ENCODE measurements around the gene MYH14.
"Not testable (repeated sequence)": the region's sequence is repeated elsewhere in the genome, so short reads cannot be mapped to it uniquely, and the experiment has no call there.

Gene MYH14

DNA sequence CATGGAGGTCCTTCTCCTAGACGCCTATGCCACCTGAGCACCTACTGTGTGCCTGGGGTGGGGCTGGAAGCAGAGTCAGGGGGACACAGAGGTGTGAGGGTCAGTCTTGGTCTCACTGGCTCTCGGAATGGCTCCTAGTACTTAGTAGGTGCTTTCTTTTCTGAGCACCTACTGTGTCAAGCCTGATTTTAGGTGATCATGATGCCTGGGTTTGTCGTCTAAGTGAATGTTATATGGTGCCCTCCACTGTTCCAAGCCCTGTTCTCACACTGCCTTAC lies 20.0 kb downstream of the MYH14 start:
- Histone ChIP-seq H3F3A (ENCODE audit: insufficient read depth) (no peaks in the 10 kb centered on the region), H3K9ac (ENCODE audit: low read length) (no peak overlapping the region), H3K36me3 (ENCODE audit: low read length) (no peaks in the 10 kb centered on the region), H4K20me1 (ENCODE audit: low read depth, low read length) (no peaks in the 10 kb centered on the region), H3K79me2 (ENCODE audit: insufficient read depth, low read length) (no peaks in the 10 kb centered on the region), H2AFZ (ENCODE audit: low read depth, low read length, severe bottlenecking) (no peak overlapping the region), H3K4me3 (ENCODE audit: insufficient read depth, low read length, poor library complexity, severe bottlenecking) (no peak overlapping the region), H3K9me2 (replicated peaks; ENCODE audit: insufficient read depth, low read length) (no peaks in the 10 kb centered on the region), H3K4me2 (ENCODE audit: low read depth, low read length, poor library complexity, severe bottlenecking) (no peak overlapping the region), H3K27ac (ENCODE audit: low read depth, low read length) (no peak overlapping the region), H3K27me3 (ENCODE audit: low read length) (no peaks in the 10 kb centered on the region), H3K9me3 (ENCODE audit: insufficient read depth, low read length) (no peaks in the 10 kb centered on the region)
- TF ChIP-seq, protein P1, sequence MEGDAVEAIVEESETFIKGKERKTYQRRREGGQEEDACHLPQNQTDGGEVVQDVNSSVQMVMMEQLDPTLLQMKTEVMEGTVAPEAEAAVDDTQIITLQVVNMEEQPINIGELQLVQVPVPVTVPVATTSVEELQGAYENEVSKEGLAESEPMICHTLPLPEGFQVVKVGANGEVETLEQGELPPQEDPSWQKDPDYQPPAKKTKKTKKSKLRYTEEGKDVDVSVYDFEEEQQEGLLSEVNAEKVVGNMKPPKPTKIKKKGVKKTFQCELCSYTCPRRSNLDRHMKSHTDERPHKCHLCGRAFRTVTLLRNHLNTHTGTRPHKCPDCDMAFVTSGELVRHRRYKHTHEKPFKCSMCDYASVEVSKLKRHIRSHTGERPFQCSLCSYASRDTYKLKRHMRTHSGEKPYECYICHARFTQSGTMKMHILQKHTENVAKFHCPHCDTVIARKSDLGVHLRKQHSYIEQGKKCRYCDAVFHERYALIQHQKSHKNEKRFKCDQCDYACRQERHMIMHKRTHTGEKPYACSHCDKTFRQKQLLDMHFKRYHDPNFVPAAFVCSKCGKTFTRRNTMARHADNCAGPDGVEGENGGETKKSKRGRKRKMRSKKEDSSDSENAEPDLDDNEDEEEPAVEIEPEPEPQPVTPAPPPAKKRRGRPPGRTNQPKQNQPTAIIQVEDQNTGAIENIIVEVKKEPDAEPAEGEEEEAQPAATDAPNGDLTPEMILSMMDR (IDR thresholded peaks at IDR 0.05; ENCODE audit: insufficient read depth, low read length, poor library complexity, severe bottlenecking): no peak
- TF ChIP-seq EZH2phosphoT487 (conservative IDR thresholded peaks at IDR 0.05; ENCODE audit: low read length): no peak

DNA sequence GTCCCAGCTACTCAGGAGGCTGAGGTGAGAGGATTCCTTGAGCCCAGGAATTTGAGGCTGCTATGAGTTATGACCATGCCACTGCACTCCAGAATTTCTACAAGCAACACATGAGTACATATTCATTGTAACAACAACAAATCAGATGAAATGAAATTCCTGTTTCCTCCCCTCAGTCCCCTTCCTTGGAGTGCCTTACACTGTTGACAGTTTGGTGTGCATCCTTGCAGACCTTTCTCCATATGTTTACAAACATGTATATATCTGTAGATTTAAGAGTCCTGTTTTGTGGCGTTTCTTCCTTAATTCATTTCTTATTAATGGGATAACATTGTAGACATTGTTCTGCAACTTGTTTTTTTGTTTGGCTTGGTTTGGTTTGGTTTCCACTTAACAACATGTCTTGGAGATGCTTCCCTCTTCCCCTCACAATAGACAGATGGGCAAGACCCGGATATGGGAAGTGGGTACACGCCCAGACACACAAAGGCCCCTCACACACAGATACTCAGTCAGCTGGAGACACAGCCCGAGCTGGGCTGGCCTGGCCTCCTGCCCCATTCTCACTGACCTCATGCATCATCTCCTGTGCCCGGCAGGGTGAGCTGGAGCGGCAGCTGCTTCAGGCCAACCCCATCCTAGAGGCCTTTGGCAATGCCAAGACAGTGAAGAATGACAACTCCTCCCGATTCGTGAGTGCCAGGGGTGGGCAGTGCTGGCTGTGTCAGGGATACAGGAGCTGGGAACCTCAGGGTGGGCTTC lies 21.7 kb downstream of the MYH14 start:
- H3K79me2 ChIP-seq (ENCODE audit: insufficient read depth, low read length): no peaks in the 10 kb centered on the region
- no peak for TF ChIP-seq EZH2phosphoT487 (conservative IDR thresholded peaks at IDR 0.05; ENCODE audit: low read length)
- TF ChIP-seq, protein P1 (IDR thresholded peaks at IDR 0.05; ENCODE audit: insufficient read depth, low read length, poor library complexity, severe bottlenecking): no peak
- H3K27me3 ChIP-seq (ENCODE audit: low read length): no peaks in the 10 kb centered on the region
- no peaks in the 10 kb centered on the region for H3K9me3 ChIP-seq (ENCODE audit: insufficient read depth, low read length)
- no peaks in the 10 kb centered on the region for H3F3A ChIP-seq (ENCODE audit: insufficient read depth)
- no peaks in the 10 kb centered on the region for H3K9me2 ChIP-seq (replicated peaks; ENCODE audit: insufficient read depth, low read length)
- H3K4me2 ChIP-seq (ENCODE audit: low read depth, low read length, poor library complexity, severe bottlenecking): no peak overlapping the region
- H3K4me3 ChIP-seq (ENCODE audit: insufficient read depth, low read length, poor library complexity, severe bottlenecking): no peak overlapping the region
- no peak overlapping the region for H3K9ac ChIP-seq (ENCODE audit: low read length)
- no peak overlapping the region for H2AFZ ChIP-seq (ENCODE audit: low read depth, low read length, severe bottlenecking)
- H3K27ac ChIP-seq (ENCODE audit: low read depth, low read length): no peak overlapping the region
- H3K36me3 ChIP-seq (ENCODE audit: low read length): no peaks in the 10 kb centered on the region
- no peaks in the 10 kb centered on the region for H4K20me1 ChIP-seq (ENCODE audit: low read depth, low read length)

DNA sequence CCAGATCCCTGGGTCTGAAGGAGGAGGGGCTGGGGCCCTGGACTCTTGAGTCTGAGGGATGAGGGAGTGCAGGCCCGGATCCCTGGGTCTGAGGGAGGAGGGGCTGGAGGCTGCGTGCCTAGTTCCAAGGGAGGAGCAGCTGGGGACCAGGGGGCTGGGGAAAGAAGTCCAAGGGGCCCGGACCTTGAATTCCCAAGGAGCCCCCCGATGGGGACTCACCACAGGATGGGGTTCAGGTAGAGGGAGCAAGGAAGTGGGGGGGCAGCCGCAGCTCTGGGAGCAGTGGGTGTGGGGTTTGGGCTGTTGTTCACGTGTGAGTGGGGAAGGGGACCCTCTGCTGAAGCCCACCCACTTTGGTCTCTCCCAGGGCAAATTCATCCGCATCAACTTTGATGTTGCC lies 23.1 kb downstream of the MYH14 start:
- Histone ChIP-seq H2AFZ (ENCODE audit: low read depth, low read length, severe bottlenecking) (no peak overlapping the region), H3K79me2 (ENCODE audit: insufficient read depth, low read length) (no peaks in the 10 kb centered on the region), H3F3A (ENCODE audit: insufficient read depth) (no peaks in the 10 kb centered on the region), H3K9ac (ENCODE audit: low read length) (no peak overlapping the region), H3K4me2 (ENCODE audit: low read depth, low read length, poor library complexity, severe bottlenecking) (no peak overlapping the region), H3K4me3 (ENCODE audit: insufficient read depth, low read length, poor library complexity, severe bottlenecking) (no peak overlapping the region), H4K20me1 (ENCODE audit: low read depth, low read length) (no peaks in the 10 kb centered on the region), H3K9me3 (ENCODE audit: insufficient read depth, low read length) (no peaks in the 10 kb centered on the region), H3K27ac (ENCODE audit: low read depth, low read length) (no peak overlapping the region), H3K9me2 (replicated peaks; ENCODE audit: insufficient read depth, low read length) (no peaks in the 10 kb centered on the region), H3K27me3 (ENCODE audit: low read length) (no peaks in the 10 kb centered on the region), H3K36me3 (ENCODE audit: low read length) (no peaks in the 10 kb centered on the region)
- TF ChIP-seq, protein P1 (IDR thresholded peaks at IDR 0.05; ENCODE audit: insufficient read depth, low read length, poor library complexity, severe bottlenecking): no peak
- no peak for TF ChIP-seq EZH2phosphoT487 (conservative IDR thresholded peaks at IDR 0.05; ENCODE audit: low read length)

DNA sequence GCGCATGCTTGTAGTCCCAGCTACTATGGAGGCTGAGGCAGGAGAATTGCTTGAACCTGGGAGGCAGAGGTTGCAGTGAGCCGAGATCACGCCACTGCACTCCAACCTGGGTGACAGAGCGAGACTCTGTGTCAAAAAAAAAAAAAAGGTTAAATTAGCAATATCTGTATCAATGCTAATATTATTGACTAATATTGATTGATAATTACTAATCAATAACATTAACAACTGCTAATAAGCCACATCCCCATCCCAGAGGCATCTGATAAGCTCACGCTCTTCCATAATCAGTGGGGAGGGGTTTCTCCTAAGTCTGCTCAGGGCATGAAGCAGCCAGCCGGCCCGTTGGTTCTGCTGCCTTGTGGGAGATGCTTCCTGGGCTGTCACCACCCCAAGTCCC lies 24.7 kb downstream of the MYH14 start:
- H3K9me2 ChIP-seq (replicated peaks; ENCODE audit: insufficient read depth, low read length); H3K9me3 ChIP-seq (ENCODE audit: insufficient read depth, low read length); H3K4me3 ChIP-seq (ENCODE audit: insufficient read depth, low read length, poor library complexity, severe bottlenecking); H3K4me2 ChIP-seq (ENCODE audit: low read depth, low read length, poor library complexity, severe bottlenecking); H2AFZ ChIP-seq (ENCODE audit: low read depth, low read length, severe bottlenecking); H3K79me2 ChIP-seq (ENCODE audit: insufficient read depth, low read length); H3K9ac ChIP-seq (ENCODE audit: low read length); H3K27ac ChIP-seq (ENCODE audit: low read depth, low read length); H3K36me3 ChIP-seq (ENCODE audit: low read length); H3K27me3 ChIP-seq (ENCODE audit: low read length); H3F3A ChIP-seq (ENCODE audit: insufficient read depth); H4K20me1 ChIP-seq (ENCODE audit: low read depth, low read length): not testable (repeated sequence)
